ENCODE results near the gene ATP11B.
"Not testable (repeated sequence)": the region's sequence is repeated elsewhere in the genome, so short reads cannot be mapped to it uniquely, and the experiment has no call there.

The ATP11B gene

GRCh38 chr3:182795389-182795782, 2.1 kb downstream of the ATP11B start:
- DNase-seq = no peak

- DNase-seq = no peak
Measured at GRCh38 chr3:182796310-182796709, 3.0 kb downstream of the ATP11B start.

- DNase-seq = no peak
Measured at GRCh38 chr3:182797876-182798275, 4.6 kb downstream of the ATP11B start.

GRCh38 chr3:182799143-182799542, 5.8 kb downstream of the ATP11B start:
- not testable (repeated sequence) for DNase-seq

GRCh38 chr3:182800508-182800907, 7.2 kb downstream of the ATP11B start:
- no peak for DNase-seq

- no peak for DNase-seq
Measured at GRCh38 chr3:182802413-182803390, 9.4 kb downstream of the ATP11B start.

GRCh38 chr3:182803596-182803995, 10.3 kb downstream of the ATP11B start:
- no peak for DNase-seq

GRCh38 chr3:182807061-182807460, 13.8 kb downstream of the ATP11B start:
- no peak for DNase-seq

GRCh38 chr3:182808041-182808770, 14.9 kb downstream of the ATP11B start:
- DNase-seq = peak; percentile 52

GRCh38 chr3:182809531-182809930, 16.2 kb downstream of the ATP11B start:
- DNase-seq = peak; percentile 33

GRCh38 chr3:182810574-182811268, 17.4 kb downstream of the ATP11B start:
- no peak for DNase-seq

- DNase-seq = no peak
Measured at GRCh38 chr3:182811269-182811596, 17.9 kb downstream of the ATP11B start.

GRCh38 chr3:182812123-182812522, 18.8 kb downstream of the ATP11B start:
- no peak for DNase-seq

GRCh38 chr3:182814419-182815062, 21.2 kb downstream of the ATP11B start:
- no peak for DNase-seq

- DNase-seq = no peak
Measured at GRCh38 chr3:182816181-182816580, 22.9 kb downstream of the ATP11B start.

GRCh38 chr3:182818296-182818978, 25.1 kb downstream of the ATP11B start:
- DNase-seq = no peak

- DNase-seq = no peak
Measured at GRCh38 chr3:182821221-182821981, 28.1 kb downstream of the ATP11B start.

- not testable (repeated sequence) for DNase-seq
Measured at GRCh38 chr3:182822260-182822659, 29.0 kb downstream of the ATP11B start.

- DNase-seq = no peak
Measured at GRCh38 chr3:182824957-182825356, 31.7 kb downstream of the ATP11B start.

- DNase-seq = no peak
Measured at GRCh38 chr3:182829761-182830405, 36.6 kb downstream of the ATP11B start.
